Measurements from ENCODE around the gene YIPF3.
"Not testable (repeated sequence)": the region's sequence is repeated elsewhere in the genome, so short reads cannot be mapped to it uniquely, and the experiment has no call there.

Gene YIPF3

DNA sequence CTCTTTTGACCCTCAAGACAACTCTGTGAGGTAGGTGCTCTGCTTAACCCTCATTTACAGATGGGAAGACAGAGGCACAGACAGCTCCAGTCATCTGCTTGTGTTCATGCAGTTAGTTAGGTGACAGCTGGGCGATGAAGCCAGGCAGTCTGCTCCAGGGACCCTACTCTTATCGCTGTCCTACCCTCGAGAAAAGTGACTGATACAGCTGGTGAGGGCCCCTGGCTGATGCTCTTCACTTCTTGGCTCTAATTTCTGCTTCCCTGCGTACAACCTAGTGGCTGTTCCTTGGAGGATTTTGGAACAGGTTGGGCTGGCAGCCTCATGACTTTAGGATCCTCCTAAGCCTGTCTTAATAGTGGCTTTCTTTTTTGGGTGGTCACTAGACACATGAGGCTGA lies 48.5 kb downstream of the YIPF3 start:
- TF ChIP-seq, protein P1, sequence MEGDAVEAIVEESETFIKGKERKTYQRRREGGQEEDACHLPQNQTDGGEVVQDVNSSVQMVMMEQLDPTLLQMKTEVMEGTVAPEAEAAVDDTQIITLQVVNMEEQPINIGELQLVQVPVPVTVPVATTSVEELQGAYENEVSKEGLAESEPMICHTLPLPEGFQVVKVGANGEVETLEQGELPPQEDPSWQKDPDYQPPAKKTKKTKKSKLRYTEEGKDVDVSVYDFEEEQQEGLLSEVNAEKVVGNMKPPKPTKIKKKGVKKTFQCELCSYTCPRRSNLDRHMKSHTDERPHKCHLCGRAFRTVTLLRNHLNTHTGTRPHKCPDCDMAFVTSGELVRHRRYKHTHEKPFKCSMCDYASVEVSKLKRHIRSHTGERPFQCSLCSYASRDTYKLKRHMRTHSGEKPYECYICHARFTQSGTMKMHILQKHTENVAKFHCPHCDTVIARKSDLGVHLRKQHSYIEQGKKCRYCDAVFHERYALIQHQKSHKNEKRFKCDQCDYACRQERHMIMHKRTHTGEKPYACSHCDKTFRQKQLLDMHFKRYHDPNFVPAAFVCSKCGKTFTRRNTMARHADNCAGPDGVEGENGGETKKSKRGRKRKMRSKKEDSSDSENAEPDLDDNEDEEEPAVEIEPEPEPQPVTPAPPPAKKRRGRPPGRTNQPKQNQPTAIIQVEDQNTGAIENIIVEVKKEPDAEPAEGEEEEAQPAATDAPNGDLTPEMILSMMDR (IDR thresholded peaks at IDR 0.05; ENCODE audit: extremely low read depth, missing control alignments) = no peak

DNA sequence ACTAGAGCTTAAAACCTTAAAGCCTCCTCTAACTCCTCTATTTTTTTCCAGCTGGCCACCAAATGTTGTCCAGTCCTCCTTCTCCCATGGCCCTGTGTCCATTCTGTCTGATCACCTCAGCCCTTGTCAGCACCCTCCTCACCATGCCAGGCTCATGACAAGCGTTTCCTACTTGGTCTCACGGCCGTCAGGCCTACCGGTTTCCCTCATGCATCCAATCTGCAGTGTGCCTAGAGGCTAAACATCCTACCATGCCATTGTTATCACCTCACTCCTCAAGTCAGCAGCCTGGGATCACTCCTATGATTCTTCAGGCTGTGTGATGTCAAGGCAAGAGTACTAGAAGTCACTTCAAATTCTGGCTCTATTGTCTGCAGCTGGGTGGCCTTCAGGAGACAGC lies 49.0 kb downstream of the YIPF3 start:
- TF ChIP-seq, protein P1 (IDR thresholded peaks at IDR 0.05; ENCODE audit: extremely low read depth, missing control alignments) = no peak
- DNase-seq (ENCODE audit: low spot score) = no peak

More for the DNA sequence above, 48.5 kb downstream of the YIPF3 start:
- no peak for DNase-seq (ENCODE audit: low spot score)

DNA sequence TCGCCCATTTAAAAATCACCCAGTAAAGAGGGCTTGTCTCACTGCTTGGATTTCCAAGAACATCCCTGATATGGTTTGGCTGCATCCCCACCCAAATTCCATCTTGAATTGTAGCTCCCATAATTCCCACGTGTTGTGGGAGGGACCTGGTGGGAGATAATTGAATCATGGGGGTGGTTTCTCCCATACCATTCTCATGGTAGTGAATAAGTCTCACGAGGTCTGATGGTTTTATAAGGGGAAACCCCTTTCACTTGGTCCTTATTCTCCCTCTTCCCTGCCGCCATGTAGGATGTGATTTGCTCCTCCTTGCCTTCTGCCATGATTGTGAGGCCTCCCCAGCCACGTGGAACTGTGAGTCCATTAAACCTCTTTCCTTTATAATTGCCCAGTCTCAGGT lies 49.5 kb downstream of the YIPF3 start:
- DNase-seq (ENCODE audit: low spot score) = not testable (repeated sequence)

DNA sequence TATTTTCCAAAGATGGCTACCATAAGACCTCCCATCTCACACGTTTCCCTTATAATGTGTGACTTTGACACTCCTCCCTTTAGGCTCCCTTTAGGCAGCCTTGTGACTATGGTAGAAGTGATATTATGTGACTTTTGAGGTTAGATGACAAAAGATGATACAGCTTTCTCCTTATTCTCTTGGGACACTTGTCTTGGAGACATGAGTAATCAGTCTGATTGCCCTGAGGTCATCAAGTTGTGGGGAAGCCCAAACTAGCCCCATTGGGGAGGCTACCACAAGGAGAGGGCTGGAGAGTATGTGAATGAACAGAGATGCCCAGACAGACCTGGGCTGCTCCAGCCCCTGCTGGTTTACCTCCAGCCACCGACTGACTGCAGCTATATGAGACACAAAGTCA lies 50.8 kb downstream of the YIPF3 start:
- DNase-seq (ENCODE audit: low spot score) = no peak

DNA sequence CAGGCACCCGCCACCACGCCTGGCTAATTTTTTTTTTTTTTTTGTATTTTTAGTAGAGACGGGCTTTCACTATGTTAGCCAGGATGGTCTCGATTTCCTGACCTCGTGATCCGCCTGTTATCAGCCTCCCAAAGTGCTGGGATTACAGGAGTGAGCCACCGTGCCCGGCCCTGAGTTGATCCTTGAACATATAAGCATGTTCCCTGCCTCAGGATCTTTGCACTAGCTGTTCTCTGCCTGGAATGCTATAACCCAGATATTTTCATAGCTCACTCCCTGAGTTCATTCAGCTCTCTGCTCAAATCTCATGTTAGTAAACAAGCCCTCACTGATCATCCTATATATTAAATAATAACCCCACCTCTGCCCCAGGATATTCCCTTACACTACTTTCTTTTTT lies 52.4 kb downstream of the YIPF3 start:
- TF ChIP-seq, protein P1 (IDR thresholded peaks at IDR 0.05; ENCODE audit: extremely low read depth, missing control alignments) = no peak
- DNase-seq (ENCODE audit: low spot score) = no peak

More for the DNA sequence above, 50.8 kb downstream of the YIPF3 start:
- TF ChIP-seq, protein P1 (IDR thresholded peaks at IDR 0.05; ENCODE audit: extremely low read depth, missing control alignments) = no peak

DNA sequence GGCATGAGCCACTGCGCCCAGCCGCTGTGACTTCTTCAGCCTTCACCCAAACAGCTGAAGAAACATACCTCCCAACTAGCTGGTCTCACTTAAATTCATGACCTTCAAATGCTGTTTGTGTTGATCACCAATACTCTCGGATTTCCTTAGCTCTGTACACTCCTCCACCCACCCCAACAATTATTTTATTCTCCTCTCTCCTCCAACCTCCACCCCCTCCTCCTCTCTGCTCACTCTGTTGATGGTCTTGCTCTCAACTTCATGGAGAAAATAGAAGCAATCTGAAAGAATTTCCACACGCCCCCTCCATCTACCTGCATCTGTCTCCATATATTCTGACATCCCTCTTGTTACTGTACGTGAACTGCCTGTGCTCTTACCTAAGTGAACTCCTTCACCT lies 54.8 kb downstream of the YIPF3 start:
- DNase-seq (ENCODE audit: low spot score) = no peak

More for the DNA sequence above, 54.8 kb downstream of the YIPF3 start:
- TF ChIP-seq, protein P1 (IDR thresholded peaks at IDR 0.05; ENCODE audit: extremely low read depth, missing control alignments) = no peak

All from GM20000 (cell line).